Stimulated activated CD4-positive, alpha-beta T cell treated with anti-CD3 and anti-CD28 coated beads, Interleukin-12 subunit alpha, Interleukin-12 subunit beta, amount 100 ng/mL, for 4 hours (primary cell): ENCODE data around the gene PCDH9.

ENCODE experiments used
- DNase-seq: peaks from one replicate; pipeline ENCODE4 v3.0.0-alpha.2; 2020

Gene PCDH9

DNA sequence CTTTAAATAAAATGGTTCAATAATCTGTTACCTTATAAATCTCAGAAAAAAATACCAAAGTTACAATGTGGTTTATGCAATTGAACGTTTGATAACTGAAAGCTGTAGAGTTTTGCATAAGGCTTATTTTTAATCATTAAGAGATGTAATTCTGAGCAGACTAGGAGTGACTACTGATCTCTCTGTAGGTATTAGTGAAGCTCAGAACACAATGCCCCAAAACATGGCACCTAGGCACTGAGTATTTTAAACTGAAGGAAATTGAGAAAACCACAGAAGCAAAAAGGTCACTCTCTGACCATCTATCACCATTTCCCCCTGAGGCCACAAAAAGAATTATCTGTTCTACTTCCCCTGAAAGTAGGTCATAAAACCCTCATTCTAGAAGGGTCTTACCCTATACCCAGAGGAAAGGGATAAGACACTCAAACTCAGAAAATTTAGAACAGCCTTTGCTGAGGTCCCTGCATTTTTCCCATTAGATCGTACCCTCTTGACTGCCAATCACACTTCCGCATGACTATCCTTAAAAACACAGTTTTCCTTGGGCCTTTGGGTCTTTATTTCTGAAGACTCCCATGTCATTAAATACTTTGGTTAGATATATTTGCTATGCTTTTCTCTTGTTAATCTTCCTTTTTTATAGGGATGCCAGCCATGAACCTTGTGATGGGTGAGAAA is 158.1 kb downstream of the PCDH9 start:
- no peak for DNase-seq

DNA sequence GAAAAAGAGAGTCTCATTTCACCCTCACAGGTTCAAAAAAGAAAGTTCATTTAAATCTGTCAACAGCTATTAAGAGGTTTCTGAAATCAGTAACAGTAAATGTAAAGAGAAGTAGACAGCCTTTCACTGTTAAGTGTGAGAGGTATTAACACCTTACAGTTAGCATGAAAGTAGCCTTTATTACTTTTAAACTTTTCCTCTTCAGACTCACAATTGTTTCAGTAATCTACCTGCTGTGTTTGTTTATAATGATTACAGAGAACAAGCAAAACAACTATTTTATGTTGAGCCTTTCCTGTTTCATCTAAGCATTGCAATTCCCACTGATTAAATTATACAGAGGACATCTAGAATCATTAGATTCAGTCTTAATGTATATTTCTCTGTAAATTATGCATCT is 159.8 kb downstream of the PCDH9 start:
- DNase-seq, result no peak

DNA sequence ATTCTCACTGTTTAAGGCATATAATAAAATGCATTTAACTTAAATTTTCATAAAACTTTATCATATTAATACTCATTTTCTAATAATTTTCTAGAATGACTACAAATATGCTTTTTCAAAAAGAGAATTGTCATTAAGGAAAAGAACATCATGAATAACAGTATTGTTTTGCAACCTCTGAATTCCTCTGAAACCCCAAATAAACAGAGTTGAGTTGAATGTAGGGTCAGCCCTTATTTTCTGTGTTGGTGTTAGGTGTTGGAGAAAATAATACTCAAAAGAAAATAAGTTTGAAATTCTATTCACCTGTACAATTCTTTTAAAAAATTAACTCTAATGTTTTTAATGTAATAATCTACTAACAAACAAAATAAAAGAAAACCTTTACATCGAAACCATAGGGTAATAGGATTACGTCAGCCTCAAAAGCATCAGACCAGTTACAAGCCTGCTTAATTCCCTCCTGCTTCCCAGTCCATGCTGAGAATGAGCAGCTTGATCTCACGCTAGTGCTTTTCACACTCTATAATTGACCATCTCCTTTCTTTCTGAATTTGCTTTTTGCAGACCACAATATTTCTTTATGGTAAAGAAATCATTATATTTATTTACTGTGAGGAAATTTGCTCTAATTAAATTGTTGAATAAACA is 160.9 kb downstream of the PCDH9 start:
- DNase-seq, result no peak

- DNase-seq, result no peak
Measured at GRCh38 chr13:67064920-67065319, 165.2 kb downstream of the PCDH9 start.

GRCh38 chr13:67063036-67063435 is 167.1 kb downstream of the PCDH9 start:
- DNase-seq, result no peak

DNA sequence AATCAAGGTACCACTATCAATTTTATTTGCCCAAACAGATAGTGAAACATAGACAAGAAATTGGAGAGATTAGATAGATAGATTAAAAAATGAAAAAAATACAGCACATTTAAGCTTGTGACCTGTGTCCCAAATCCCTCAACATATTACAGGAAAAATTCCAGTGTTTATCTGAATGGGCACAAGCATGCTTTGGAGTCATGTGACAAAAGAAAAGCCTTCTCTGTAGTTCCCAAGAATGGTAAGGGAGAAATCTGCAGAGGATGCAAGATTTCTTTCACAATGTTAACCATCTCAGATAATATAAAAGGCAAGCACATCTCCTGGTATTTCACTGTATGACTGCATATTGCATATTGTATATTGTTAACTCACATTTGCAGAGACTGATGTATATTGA is 168.0 kb downstream of the PCDH9 start:
- DNase-seq, result no peak

DNA sequence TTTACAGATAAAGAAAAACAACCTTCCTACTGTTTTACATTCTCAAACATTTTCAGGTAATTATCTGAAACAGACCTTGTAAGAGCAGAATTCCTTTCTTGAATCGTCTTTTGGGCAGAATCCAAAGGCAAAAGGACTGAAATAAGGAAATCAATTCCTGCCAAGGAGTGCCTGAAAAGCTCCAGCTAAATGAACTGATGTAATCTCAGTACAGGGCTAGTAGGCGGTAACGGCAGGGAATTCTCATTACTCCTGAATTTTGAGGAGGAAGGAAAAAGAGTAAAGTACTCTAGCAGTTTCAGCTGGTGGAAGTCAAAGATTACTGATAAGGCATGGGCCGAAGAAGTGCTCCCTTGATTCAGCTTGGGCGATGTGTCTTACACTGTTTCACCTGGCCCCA is 168.4 kb downstream of the PCDH9 start:
- DNase-seq, result no peak

DNA sequence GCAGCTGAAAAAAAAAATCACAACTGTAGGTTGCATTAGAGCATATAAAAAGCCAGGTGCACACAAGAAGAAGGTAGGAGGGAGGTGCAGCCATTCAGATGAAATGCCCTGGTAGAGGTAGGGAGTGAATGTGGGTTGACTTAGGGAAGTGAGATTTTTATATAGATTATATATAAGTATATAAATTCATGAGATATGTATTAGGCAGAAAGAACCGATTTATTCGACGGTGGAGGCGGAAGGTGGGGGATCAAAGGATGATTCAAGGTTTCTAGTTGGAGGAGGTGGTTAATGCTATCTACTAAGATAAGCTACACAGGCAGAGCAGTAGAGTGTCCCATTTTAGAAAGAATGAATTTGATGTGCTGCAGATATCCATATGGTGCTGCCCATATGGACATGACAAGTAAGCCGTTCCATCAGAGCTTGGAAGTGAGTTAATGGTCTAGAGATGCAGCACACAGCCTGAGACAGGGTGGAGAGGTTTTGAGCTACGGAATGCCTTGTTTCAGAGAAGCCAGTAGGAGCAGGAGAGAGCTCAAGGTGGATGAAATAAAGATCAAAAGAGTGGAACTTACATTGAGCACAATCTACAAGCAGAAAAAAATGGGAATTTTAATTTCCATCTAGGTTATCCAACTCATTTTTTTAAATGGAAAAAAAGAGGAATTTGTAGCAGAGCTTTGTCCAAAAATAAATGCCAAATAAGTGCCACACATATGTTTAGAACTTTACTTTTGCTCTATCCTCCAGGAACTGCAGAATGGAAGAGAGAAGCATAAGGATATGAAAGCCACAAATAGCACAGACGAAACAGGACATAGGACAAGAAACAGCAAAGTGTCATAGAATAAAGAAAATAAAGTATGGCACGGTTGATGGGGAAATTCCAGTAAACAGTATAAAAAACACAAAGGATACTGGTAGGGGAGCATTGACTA is 177.3 kb downstream of the PCDH9 start:
- no peak for DNase-seq

DNA sequence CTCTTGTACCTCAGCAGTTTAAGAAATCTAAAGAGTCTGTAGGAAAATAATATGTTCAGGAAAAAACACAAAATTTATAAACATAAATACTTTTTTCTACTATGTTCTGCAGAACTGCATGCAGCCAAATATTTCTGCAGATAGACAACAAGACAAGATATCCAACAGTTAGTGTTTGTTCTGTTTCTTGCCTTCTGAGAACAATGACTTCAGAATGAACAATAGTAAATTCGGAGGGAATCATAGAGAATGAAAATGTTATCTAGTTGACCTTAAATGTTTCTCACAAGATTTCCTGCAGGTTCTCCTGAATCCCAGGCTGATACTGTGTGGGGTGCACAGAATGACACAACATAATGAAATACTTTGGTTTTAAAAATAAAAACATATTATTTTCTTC is 180.4 kb downstream of the PCDH9 start:
- DNase-seq, result no peak

DNA sequence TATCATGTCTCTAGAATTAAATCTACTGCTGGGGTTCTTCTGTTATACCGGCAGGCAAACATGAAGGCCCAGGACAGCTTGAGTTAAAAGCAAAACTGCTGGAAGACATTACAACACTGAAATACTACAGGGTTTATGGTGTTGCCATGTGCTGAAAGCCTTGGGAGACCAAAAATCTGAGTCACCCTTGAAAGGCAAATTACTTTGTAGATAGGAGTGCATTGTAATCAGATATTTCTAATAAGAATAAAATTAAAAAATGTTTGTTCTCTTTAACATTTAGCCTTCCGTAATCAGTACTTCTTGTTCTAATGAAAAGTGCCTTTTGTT is 181.3 kb downstream of the PCDH9 start:
- no peak for DNase-seq

DNA sequence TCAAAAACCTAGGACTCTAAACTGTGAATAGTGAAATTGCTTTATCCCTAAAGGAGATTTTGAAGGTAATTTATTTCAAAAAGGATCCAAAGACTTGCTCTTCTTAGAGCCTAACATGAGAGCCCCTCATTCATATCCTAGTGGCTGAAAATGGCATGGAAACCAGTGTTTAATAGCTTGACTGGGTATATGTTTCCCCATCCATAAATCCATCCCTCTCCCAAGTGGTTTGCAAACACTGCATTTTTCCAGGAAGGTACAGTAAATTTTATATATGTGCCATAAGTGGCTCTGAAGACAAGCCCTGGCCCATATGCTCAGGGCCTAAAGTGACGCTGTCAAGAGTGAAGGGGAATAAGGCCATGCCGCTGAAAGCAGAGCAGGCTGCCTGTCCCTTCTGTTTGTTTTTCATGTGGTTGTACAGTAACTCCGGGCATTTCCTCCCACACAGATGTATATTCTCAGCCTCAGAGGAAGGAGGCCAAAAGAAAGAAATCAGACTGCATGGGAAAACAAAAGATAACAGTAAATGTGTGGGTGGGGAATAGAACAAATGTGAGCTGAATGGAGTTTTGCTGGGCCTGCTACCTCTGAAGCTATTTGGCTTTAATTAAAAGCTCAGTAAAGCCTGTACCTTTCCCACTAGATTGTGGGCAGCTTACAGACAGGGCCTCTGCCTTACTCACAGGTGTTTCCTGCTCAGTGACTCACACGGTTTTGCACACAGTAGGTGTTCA is 181.9 kb downstream of the PCDH9 start:
- no peak for DNase-seq

DNA sequence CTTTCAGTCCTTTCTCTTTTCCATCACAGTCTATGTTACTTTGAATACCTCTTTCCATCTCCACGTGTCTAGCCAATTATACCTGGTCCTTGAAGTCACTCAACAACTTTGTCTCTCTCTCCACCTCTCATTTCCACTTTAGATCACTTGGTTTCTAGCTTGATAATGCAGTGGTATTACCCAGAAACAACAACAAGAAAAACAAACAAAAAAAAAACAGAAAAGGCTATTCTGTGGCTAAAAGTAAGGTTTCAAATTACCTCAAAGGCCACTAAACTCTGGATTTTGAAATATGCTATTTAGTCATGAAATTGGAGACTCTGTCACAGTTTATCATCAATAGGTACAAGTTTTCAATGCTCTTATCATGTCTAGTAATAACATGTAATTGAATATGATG is 184.8 kb downstream of the PCDH9 start:
- DNase-seq, result no peak

DNA sequence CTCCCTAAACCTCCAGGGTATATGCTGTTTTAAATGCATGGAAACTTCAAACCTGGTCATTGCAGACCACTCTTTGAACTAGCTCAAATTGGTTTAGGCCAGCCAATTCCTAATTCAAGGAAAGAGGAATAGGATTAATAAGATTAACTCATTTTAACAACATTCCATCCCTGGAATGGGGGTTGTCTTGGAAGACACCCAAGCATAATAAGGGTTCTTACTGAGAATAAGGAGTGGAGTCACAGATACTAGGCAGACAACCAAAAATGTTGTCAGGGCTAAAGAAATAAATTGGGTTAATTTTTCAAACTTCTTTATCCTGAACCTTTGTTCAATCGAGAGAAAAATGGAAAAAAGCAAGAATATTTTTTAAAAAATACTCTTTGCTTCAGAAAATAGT is 186.2 kb downstream of the PCDH9 start:
- no peak for DNase-seq

- no peak for DNase-seq
Measured at GRCh38 chr13:67042556-67042955, 187.6 kb downstream of the PCDH9 start.

- no peak for DNase-seq
Measured at GRCh38 chr13:67036699-67037457, 193.3 kb downstream of the PCDH9 start.

DNA sequence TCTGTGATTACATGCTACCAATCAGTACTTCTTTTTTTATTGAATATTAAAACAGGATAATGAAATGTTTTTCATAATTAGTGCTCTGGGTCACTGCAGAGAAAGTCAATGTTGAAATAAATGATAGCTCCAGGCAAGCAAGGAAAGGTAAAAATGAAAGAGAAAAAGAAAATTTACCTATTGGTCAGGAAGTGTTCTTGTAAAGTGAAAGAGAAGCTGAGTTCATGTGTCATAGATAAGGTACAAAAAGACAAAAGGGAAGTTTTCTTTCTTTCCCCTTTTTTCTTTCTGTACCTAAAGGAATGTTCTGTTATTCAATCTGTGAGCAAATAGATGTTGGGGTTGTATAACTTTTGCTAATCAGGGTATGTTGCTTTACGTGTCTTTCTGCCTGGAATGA is 197.0 kb downstream of the PCDH9 start:
- no peak for DNase-seq

GRCh38 chr13:67023130-67023876 is 206.8 kb downstream of the PCDH9 start:
- no peak for DNase-seq

- no peak for DNase-seq
Measured at GRCh38 chr13:67018775-67019174, 211.4 kb downstream of the PCDH9 start.

DNA sequence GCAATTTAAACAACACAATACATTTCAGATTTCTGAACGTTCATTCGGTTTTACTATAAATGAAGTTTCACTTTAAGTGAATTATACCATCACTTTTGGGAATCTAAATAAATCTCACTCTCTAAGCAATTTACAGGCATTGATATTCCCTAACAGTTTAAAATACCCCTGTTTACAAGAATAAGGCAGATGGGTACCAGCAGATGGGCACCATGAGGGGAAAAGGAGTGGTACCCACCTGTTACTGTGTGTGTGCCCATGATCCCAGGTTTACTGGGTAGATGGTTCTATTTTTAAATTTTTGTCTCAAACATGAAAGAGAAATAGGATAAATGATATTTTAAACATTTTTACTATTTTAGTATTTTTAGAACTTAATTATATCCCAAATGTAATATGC is 212.9 kb downstream of the PCDH9 start:
- DNase-seq, result no peak

- DNase-seq, result no peak
Measured at GRCh38 chr13:67015976-67016600, 214.0 kb downstream of the PCDH9 start.

DNA sequence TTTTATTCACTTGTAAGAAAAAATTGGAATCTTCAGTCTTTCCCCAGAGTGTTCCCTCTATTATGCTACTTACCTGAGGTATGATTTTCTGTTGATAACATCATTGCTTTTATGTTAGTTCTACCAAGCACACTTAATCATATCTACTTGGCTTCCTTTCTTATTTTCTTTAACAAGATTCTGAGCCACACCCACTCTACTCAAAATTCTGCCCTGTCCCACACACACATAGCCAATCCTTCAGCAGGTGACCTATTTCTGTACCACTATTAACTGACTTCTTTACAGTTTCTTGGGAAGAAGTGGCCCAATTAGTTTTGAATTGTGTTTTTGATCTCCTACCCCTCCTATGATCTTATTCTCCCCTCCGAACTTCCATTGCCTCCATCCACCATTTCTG is 215.7 kb downstream of the PCDH9 start:
- DNase-seq, result no peak
